Kidney (tissue), 14 donors: Measurements from ENCODE around the gene SETD1B. TPM values are rescaled to one million over a fixed set of nuclear protein-coding genes. Genes with fewer than 3 reads are reported as not detected.
A peak's percentile ranks its signal among the peaks of the same experiment; 100 is the strongest.

Experiments
- DNase-seq, 5 donors: peaks; one replicate each; pipeline ENCODE4 v3.0.0-alpha.2; 2013 to 2020
- FAIRE-seq: peaks from 2 replicates; lab custom pipeline; 2012; peaks lifted over from hg19 to GRCh38; lab: Jason Lieb, UNC
- H3K27ac ChIP-seq, 2 donors: one replicate each; pipeline ENCODE4 v1.7.0; 2013; ENCODE audit warnings: low read depth in 2 of 2, low read length in 2 of 2, inconsistent platforms in 1 of 2
- H3K27me3 ChIP-seq: one replicate; pipeline ENCODE4 v1.7.1; 2013; ENCODE audit warnings: low read length, inconsistent platforms; ENCODE audit not compliant: control insufficient read depth, insufficient read depth
- H3K36me3 ChIP-seq, 3 donors: one replicate each; pipeline versions ENCODE4 v1.7.0 to v1.7.1; 2013; ENCODE audit warnings: low read length in 3 of 3, control low read depth in 1 of 3, inconsistent platforms in 1 of 3; ENCODE audit not compliant: insufficient read depth in 3 of 3, control insufficient read depth in 2 of 3
- H3K4me1 ChIP-seq, 3 donors: one replicate each; pipeline versions ENCODE4 v1.7.0 to v1.7.1; 2013; ENCODE audit warnings: low read length in 3 of 3, inconsistent platforms in 1 of 3, low read depth in 1 of 3; ENCODE audit not compliant: control insufficient read depth in 2 of 3, insufficient read depth in 2 of 3
- H3K4me3 ChIP-seq, 3 donors: one replicate each; pipeline versions ENCODE4 v1.7.0 to v1.8.1; 2013; ENCODE audit warnings: low read length in 3 of 3, control low read depth in 1 of 3, inconsistent platforms in 1 of 3
- H3K9ac ChIP-seq, 3 donors: one replicate each; pipeline versions ENCODE4 v1.7.0 to v1.7.1; 2013; ENCODE audit warnings: low read length in 3 of 3, control low read depth in 1 of 3, inconsistent platforms in 1 of 3
- H3K9me3 ChIP-seq, 3 donors: one replicate each; pipeline versions ENCODE4 v1.7.0 to v1.7.1; 2013; ENCODE audit warnings: low read length in 3 of 3, control low read depth in 1 of 3, inconsistent platforms in 1 of 3; ENCODE audit not compliant: control insufficient read depth in 2 of 3, insufficient read depth in 1 of 3
- CTCF ChIP-seq: IDR thresholded peaks from 3 replicates; pipeline ENCODE4 v1.5.1; 2012; ENCODE audit warnings: mild to moderate bottlenecking, moderate library complexity, borderline replicate concordance; ENCODE audit not compliant: insufficient read depth; ENCODE audit errors: extremely low read depth
- intact Hi-C: fragments of 100-400 bp; cut with DNase I; formaldehyde crosslinking; loops from one replicate; pipeline ENCODE4 v1.11.1; 2022
- polyA plus RNA-seq: library from polyadenylated mRNA; stranded (reverse); fragments of 350-450 nt; fragmentation: Illumina TruSeq; extraction: RNeasy Lipid Tissue Mini Kit (QIAGEN cat#74804); gene quantifications from one replicate; pipeline ENCODE4 v1.2.3, GENCODE V29; 2014; ENCODE audit warnings: low read depth, low replicate concordance; ENCODE audit not compliant: insufficient read depth
- total RNA-seq: library from RNA; stranded (reverse); fragmentation: NEBNext Ultra II Directional; extraction: Animal tissue kit (Norgen Biotek cat#: 25700); gene quantifications from one replicate; pipeline ENCODE4 v1.2.1, GENCODE V29; 2021
- donor health status: control.
- donor health status: control.
- donor health status: control.
- donor health status: control.
- donor health status: control.
- donor health status: DM: yes; HTN: yes; CAD: no.
- donor health status: Normal renal cell carcinoma (clear cell type).

SETD1B gene
- total and polyA plus RNA-seq, 2 donors from 2014 or later = 3.5 to 34.5 TPM

- DNase-seq (peak in 1 of 5 donors; percentile 39), FAIRE-seq (no peak)
- no peak for TF ChIP-seq CTCF
Observed at GRCh38 chr12:121783766-121784165, 20.0 kb upstream of the SETD1B start.

GRCh38 chr12:121784460-121784859, 19.3 kb upstream of the SETD1B start:
- intact Hi-C loops = no loop called here
- H3K27ac ChIP-seq = no peak overlapping the region
- no peak for DNase-seq
- no peak for FAIRE-seq
- no peak for TF ChIP-seq CTCF
- H3K9ac ChIP-seq = no peak overlapping the region
- no peaks in the 10 kb centered on the region for H3K27me3 ChIP-seq
- peaks cover 0 to 10% (median 5%) of the 10 kb centered on the region in 3 donors for H3K4me1 ChIP-seq
- no peaks in the 10 kb centered on the region for H3K9me3 ChIP-seq
- no peaks in the 10 kb centered on the region for H3K36me3 ChIP-seq
- no peak overlapping the region for H3K4me3 ChIP-seq

More at GRCh38 chr12:121783766-121784165, 20.0 kb upstream of the SETD1B start:
- H3K9ac ChIP-seq = no peak overlapping the region
- no peaks in the 10 kb centered on the region for H3K36me3 ChIP-seq
- no peaks in the 10 kb centered on the region for H3K9me3 ChIP-seq
- H3K27me3 ChIP-seq = no peaks in the 10 kb centered on the region
- H3K4me3 ChIP-seq = no peak overlapping the region
- peaks cover 0 to 10% (median 5%) of the 10 kb centered on the region in 3 donors for H3K4me1 ChIP-seq
- intact Hi-C loops = no loop called here
- no peak overlapping the region for H3K27ac ChIP-seq

GRCh38 chr12:121786440-121786825, 17.4 kb upstream of the SETD1B start:
- peaks cover 0 to 13% (median 5%) of the 10 kb centered on the region in 3 donors for H3K4me1 ChIP-seq
- no peak for FAIRE-seq
- intact Hi-C loops = no loop called here
- no peaks in the 10 kb centered on the region for H3K36me3 ChIP-seq
- no peaks in the 10 kb centered on the region for H3K9me3 ChIP-seq
- H3K27me3 ChIP-seq = no peaks in the 10 kb centered on the region
- H3K9ac ChIP-seq = no peak overlapping the region
- peak overlapping the region in 1 of 2 donors; percentile 23 for H3K27ac ChIP-seq
- TF ChIP-seq CTCF = no peak
- H3K4me3 ChIP-seq = no peak overlapping the region
- peak in 2 of 5 donors; percentile 34 to 89 for DNase-seq
